Astrocyte (in vitro differentiated cells and primary cell): ENCODE measurements around the gene BEST4.

ENCODE experiments used
- CTCF ChIP-seq: IDR thresholded peaks from 2 replicates; pipeline ENCODE4 v1.5.1; 2011; ENCODE audit warnings: low read depth, mild to moderate bottlenecking, inconsistent platforms, low read length, moderate library complexity; ENCODE audit not compliant: insufficient read depth
- EZH2 ChIP-seq: IDR thresholded peaks from 2 replicates; pipeline ENCODE4 v1.6.1; 2012; ENCODE audit warnings: mild to moderate bottlenecking, low read length, inconsistent platforms; ENCODE audit not compliant: insufficient read depth

GRCh38 chr1:44808938-44809917 is 21.3 kb upstream of the BEST4 start:
- no peak for TF ChIP-seq CTCF
- TF ChIP-seq EZH2 = no peak
